GM12878 (cell line): ENCODE measurements around the gene DUOX2. TPM values are rescaled to one million over a fixed set of nuclear protein-coding genes. Genes with fewer than 3 reads are reported as not detected.

Experiments used
- ATAC-seq: fragments of 200-7000 bp; cut with Tn5 transposase; 3 replicates; pipeline ENCODE4 v1.9.1; 2020; ENCODE audit warnings: mild to moderate bottlenecking, moderate library complexity
- BruUV-seq: library from RNA; stranded (reverse); fragments of 400-500 nt; replicated peaks from 2 replicates; lab custom pipeline; 2021; lab: Mats Ljungman, UMichigan
- CTCF ChIA-PET: fragments of 300-600 bp; sonication (Branson Sonifier 250); formaldehyde crosslinking; extraction: SDS; loops from one replicate; lab custom pipeline; 2021; ENCODE audit warnings: inconsistent platforms; lab: Yijun Ruan, JAX
- POLR2A ChIA-PET: fragments of 350-600 bp; formaldehyde crosslinking; extraction: SDS; loops from one replicate; lab custom pipeline; 2021; ENCODE audit warnings: inconsistent platforms; lab: Charles Lee
- RAD21 ChIA-PET: fragments of 300-600 bp; sonication (Branson Sonifier 250); formaldehyde crosslinking; loops from one replicate; lab custom pipeline; 2023; ENCODE audit warnings: antibody characterized with exemption; ENCODE audit not compliant: unreplicated experiment; lab: Charles Lee
- SMC1A ChIA-PET: fragments of 300-600 bp; sonication (Branson Sonifier 250); formaldehyde crosslinking; loops from one replicate; lab custom pipeline; 2023; ENCODE audit not compliant: unreplicated experiment, uncharacterized antibody; lab: Charles Lee
- DNase-seq: peaks from one replicate; pipeline ENCODE4 v3.0.0-alpha.2; 2011; ENCODE audit warnings: low read depth, low spot score
- FAIRE-seq: peaks from 3 replicates; lab custom pipeline; 2011; peaks lifted over from hg19 to GRCh38; lab: Jason Lieb, UNC
- H2AFZ ChIP-seq: 2 replicates; pipeline ENCODE4 v1.6.0; 2011; ENCODE audit warnings: low read depth, low read length, control low read depth; ENCODE audit not compliant: control insufficient read depth
- H3K27ac ChIP-seq: 2 replicates; pipeline ENCODE4 v1.5.1; 2011; ENCODE audit warnings: control low read depth; ENCODE audit not compliant: control insufficient read depth, insufficient read depth
- H3K27me3 ChIP-seq, 2 experiments: replicated peaks in 1 of 2; 2 replicates each; pipeline versions ENCODE4 v1.6.0 to v1.6.1; 2011; ENCODE audit warnings: low read length in 1 of 2; ENCODE audit not compliant: control insufficient read depth in 2 of 2, insufficient read depth in 2 of 2
- H3K36me3 ChIP-seq, 2 experiments: 2 replicates each; pipeline ENCODE4 v1.5.1; 2011; ENCODE audit warnings: low read length in 1 of 2; ENCODE audit not compliant: control insufficient read depth in 2 of 2, insufficient read depth in 2 of 2
- H3K4me1 ChIP-seq: 2 replicates; pipeline ENCODE4 v1.6.1; 2011; ENCODE audit warnings: mild to moderate bottlenecking, low read length, moderate library complexity, mixed read lengths; ENCODE audit not compliant: control insufficient read depth, insufficient read depth
- H3K4me2 ChIP-seq: 2 replicates; pipeline ENCODE4 v1.6.0; 2011; ENCODE audit warnings: control low read depth; ENCODE audit not compliant: control insufficient read depth, insufficient read depth
- H3K4me3 ChIP-seq: fragments of 200-600 bp; sonication (generic); 2 replicates; pipeline ENCODE4 v1.5.1; 2016
- H3K79me2 ChIP-seq: 2 replicates; pipeline ENCODE4 v1.6.0; 2011; ENCODE audit warnings: low read length; ENCODE audit not compliant: control insufficient read depth, insufficient read depth
- H3K9ac ChIP-seq: 2 replicates; pipeline ENCODE4 v1.8.0; 2011; ENCODE audit warnings: low read length, control low read depth, mixed read lengths; ENCODE audit not compliant: control insufficient read depth, insufficient read depth
- H3K9me3 ChIP-seq: replicated peaks from 3 replicates; pipeline ENCODE4 v1.5.1; 2011; ENCODE audit warnings: mild to moderate bottlenecking, low read length; ENCODE audit not compliant: control insufficient read depth, insufficient read depth
- H4K20me1 ChIP-seq: 2 replicates; pipeline ENCODE4 v1.6.0; 2011; ENCODE audit not compliant: control insufficient read depth, insufficient read depth
- BMI1 ChIP-seq: fragments of 450-650 bp; IDR thresholded peaks from 2 replicates; pipeline ENCODE4 v1.6.1; 2016; ENCODE audit warnings: mild to moderate bottlenecking, moderate library complexity, borderline replicate concordance
- JUND ChIP-seq: IDR thresholded peaks from 2 replicates; pipeline ENCODE4 v1.6.1; 2012; ENCODE audit warnings: low read depth, mild to moderate bottlenecking, low read length, improper control_type of control experiment, moderate library complexity
- NFYA ChIP-seq: IDR thresholded peaks from 2 replicates; pipeline ENCODE4 v1.6.1; 2011; ENCODE audit warnings: low read depth, mild to moderate bottlenecking, low read length, improper control_type of control experiment, borderline replicate concordance
- RB1 ChIP-seq: fragments of 450-650 bp; formaldehyde crosslinking; IDR thresholded peaks from 2 replicates; pipeline ENCODE4 v1.6.1; 2017; ENCODE audit warnings: mild to moderate bottlenecking, borderline replicate concordance
- RBBP5 ChIP-seq: fragments of 200-600 bp; sonication (generic); conservative IDR thresholded peaks from 2 replicates; pipeline ENCODE4 v1.6.1; 2016
- RCOR1 ChIP-seq: conservative IDR thresholded peaks from 2 replicates; pipeline ENCODE4 v1.6.1; 2012; ENCODE audit warnings: low read depth, low read length, improper control_type of control experiment
- TARDBP ChIP-seq: IDR thresholded peaks from 2 replicates; pipeline ENCODE4 v1.6.1; 2016; ENCODE audit warnings: borderline replicate concordance
- WGBS: methylation state at CpG from one replicate; pipeline ENCODE4 v1.1.6; 2016; ENCODE audit warnings: low lambda C conversion rate; ENCODE audit not compliant: insufficient replicate concordance, insufficient coverage; ENCODE audit errors: missing lambda C conversion rate; 5-methylcytosine and 5-hydroxymethylcytosine counted together
- in situ Hi-C: fragments of 300-500 bp; cut with MboI; formaldehyde crosslinking; loops from 9 replicates; pipeline ENCODE4 v1.14.3; 2018; ENCODE audit warnings: mixed read lengths
- intact Hi-C: fragments of 100-400 bp; cut with micrococcal nuclease; formaldehyde crosslinking; loops from one replicate; pipeline ENCODE4 v1.14.2; 2022; ENCODE audit not compliant: unreplicated experiment
- polyA plus RNA-seq, 11 experiments: library from polyadenylated mRNA; depleted of rRNA in 4 of 11; unstranded in 6 of 11; stranded (reverse) in 5 of 11; fragments of >200 nt; fragmentation: Nextera tagmentation in 4 of 11; fragmentation: Illumina TruSeq in 1 of 11; extraction: Ambion mirVana in 4 of 11; extraction: Trizol in 1 of 11; gene quantifications; 1 replicate in 1 of 11; 2 replicates in 10 of 11; pipeline versions ENCODE4 v1.2.1 to v1.2.3, GENCODE V29; 2011 to 2016; ENCODE audit warnings: inconsistent platforms in 2 of 11, missing spikeins in 2 of 11, low read depth in 1 of 11
- total RNA-seq, 4 experiments: library from RNA; depleted of rRNA in 3 of 4; stranded (reverse); fragments of >200 nt in 3 of 4; fragmentation: Illumina TruSeq in 1 of 4; extraction: Trizol in 1 of 4; gene quantifications; 2 replicates each; pipeline versions ENCODE4 v1.2.1 to v1.2.3, GENCODE V29; 2013 to 2021
- TF ChIP-seq, protein P1 (sequence below): fragments of 450-650 bp; IDR thresholded peaks from 2 replicates; pipeline ENCODE4 v1.6.1; 2017; ENCODE audit warnings: borderline replicate concordance

DUOX2 gene
- total and polyA plus RNA-seq, 10 of the 15 experiments (the other 5 are each of a cell fraction or from before 2014, with no cell fraction given): 0.05 TPM; not detected in 9

DNA sequence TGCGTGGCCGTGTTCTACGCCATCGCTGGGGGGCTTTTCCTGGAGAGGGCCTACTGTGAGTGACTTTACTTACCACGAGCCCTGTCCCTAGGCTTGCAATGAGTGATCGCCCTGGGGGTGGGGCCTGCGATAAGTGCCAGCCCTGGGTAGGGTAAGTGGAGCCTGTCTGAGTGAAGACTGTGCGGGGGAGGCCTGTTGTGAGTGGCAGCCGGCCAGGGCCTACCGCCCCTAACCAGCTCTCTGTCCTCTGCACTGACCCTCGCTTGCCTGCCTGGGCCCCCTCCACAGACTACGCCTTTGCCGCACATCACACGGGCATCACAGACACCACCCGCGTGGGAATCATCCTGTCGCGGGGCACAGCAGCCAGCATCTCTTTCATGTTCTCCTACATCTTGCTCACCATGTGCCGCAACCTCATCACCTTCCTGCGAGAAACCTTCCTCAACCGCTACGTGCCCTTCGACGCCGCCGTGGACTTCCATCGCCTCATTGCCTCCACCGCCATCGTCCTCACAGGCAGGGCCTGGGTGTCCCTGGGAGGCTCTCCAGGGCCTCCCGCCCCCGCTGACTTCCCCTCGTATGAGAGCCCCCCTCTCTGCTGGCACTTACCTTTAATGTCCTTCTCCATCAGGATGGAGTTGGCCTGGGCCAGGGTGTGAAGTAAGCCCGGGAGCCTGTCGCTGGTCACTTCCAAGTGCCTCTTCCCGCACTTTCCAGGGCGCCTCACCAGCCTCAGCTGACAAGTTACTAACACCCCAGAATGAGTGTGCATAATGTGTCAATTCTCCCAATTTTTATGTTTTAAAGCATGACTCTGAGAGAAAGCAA is 38.2 kb upstream of the DUOX2 start (continued):
- TF ChIP-seq RBBP5 (no peak), BMI1 (no peak), RB1 (no peak)

DNA sequence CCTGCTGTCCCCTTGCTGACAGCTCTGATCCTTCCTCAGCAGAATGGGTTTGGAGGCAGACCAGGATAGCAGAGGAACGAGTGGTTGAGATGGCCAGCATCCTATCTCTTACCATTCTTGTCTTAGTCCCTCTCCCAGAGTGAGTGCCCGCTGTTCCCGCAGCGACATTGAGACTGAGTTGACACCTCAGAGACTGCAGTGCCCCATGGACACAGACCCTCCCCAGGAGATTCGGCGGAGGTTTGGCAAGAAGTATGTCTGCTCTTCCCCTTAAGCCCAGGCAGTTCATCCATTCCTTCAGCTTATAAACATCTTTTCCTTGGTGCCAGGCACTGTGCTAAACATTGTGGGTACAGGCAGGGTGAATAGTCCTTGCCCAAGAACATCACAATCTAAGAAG is 37.0 kb upstream of the DUOX2 start:
- in situ Hi-C loops: no loop called here
- DNase-seq: no peak
- Histone ChIP-seq H3K4me3 (no peak overlapping the region), H4K20me1 (no peaks in the 10 kb centered on the region), H3K79me2 (no peaks in the 10 kb centered on the region), H3K27ac (no peak overlapping the region), H3K4me2 (no peak overlapping the region), H2AFZ (no peak overlapping the region), H3K4me1 (no peaks in the 10 kb centered on the region), H3K36me3 (no peaks in the 10 kb centered on the region), H3K9me3 (no peaks in the 10 kb centered on the region)
- intact Hi-C loops: no loop called here
- 90% methylated on average over 6 of the region's 6 CpGs for WGBS
- CTCF ChIA-PET: interaction anchor here (1.9 kb wide), 1 partner anchor 12 kb away, joined by 6 read pairs; no protein-coding TSS in a partner anchor
- no peak for FAIRE-seq
- POLR2A ChIA-PET: no interaction called here
- no peak for TF ChIP-seq TARDBP
- TF ChIP-seq, protein P1, sequence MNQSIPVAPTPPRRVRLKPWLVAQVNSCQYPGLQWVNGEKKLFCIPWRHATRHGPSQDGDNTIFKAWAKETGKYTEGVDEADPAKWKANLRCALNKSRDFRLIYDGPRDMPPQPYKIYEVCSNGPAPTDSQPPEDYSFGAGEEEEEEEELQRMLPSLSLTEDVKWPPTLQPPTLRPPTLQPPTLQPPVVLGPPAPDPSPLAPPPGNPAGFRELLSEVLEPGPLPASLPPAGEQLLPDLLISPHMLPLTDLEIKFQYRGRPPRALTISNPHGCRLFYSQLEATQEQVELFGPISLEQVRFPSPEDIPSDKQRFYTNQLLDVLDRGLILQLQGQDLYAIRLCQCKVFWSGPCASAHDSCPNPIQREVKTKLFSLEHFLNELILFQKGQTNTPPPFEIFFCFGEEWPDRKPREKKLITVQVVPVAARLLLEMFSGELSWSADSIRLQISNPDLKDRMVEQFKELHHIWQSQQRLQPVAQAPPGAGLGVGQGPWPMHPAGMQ: no peak
- TF ChIP-seq RCOR1: no peak
- TF ChIP-seq NFYA: no peak
- no peak for TF ChIP-seq JUND
- TF ChIP-seq, all 136 proteins: peak for 0
- SMC1A ChIA-PET: no interaction called here
- no peaks in the 10 kb centered on the region for H3K27me3 ChIP-seq
- no peak overlapping the region for H3K9ac ChIP-seq
- no TSS peak for BruUV-seq
- no peak for ATAC-seq
- RAD21 ChIA-PET: no interaction called here
